Stimulated activated CD4-positive, alpha-beta T cell treated with anti-CD3 and anti-CD28 coated beads, Interleukin-12 subunit alpha, Interleukin-12 subunit beta, amount 100 ng/mL, for 48 hours (primary cell): Measurements from ENCODE around the gene TRIP13.
"Not testable (repeated sequence)": the region's sequence is repeated elsewhere in the genome, so short reads cannot be mapped to it uniquely, and the experiment has no call there.

Experiments
- DNase-seq, 3 donors: peaks; one replicate each; pipeline ENCODE4 v3.0.0-alpha.2; 2020; ENCODE audit warnings: low read depth in 2 of 3, low spot score in 1 of 3

Gene TRIP13

DNA sequence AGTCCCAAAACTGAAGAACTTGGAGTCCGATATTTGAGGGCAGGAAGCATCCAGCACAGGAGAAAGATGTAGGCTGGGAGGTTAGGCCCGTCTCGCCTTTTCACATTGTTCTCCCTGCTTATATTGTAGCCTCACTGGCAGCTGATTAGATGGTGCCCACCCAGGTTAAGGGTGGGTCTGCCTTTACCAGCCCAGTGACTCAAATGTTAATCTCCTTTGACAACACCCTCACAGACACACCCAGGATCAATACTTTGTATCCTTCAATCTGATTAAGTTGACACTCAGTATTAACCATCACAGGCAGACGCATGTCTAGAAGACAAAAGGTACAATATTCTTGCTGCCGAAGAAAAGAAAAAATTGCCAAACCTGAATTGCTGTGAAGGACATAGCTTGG lies 26.0 kb downstream of the TRIP13 start:
- not testable (repeated sequence) for DNase-seq

DNA sequence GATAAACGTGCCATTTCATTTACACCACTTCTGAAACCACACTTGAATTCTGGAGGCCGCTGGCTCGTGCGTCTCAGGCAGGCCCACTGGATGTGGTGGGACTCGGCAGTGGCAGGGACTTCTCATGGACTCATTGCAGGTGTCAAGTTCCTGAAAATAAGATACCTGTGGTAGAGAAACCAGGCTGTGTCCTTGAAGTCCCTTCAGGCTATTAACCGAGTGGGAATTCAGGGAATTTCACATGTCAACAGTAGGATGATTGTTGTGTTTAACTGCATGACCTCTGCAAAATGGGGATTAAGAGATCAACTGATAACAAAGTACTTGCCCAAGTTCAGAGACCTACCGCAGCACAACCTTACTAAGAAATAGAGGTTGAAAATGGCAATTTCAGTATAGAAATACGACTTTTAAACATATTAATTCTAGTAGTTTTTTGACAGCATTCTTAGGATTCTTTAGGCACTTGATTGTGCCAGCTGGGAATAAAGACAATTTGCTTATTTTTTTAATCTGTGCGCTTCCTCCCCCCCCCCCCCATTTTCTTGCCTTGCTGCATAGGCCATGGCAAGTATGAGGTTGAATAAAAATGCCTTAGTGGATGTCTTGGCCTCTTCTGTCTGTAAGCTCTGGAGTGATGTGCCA lies 26.8 kb downstream of the TRIP13 start:
- DNase-seq = no peak

- no peak for DNase-seq
These were observed 27.6 kb downstream of the TRIP13 start for GRCh38 chr5:920321-920720.

DNA sequence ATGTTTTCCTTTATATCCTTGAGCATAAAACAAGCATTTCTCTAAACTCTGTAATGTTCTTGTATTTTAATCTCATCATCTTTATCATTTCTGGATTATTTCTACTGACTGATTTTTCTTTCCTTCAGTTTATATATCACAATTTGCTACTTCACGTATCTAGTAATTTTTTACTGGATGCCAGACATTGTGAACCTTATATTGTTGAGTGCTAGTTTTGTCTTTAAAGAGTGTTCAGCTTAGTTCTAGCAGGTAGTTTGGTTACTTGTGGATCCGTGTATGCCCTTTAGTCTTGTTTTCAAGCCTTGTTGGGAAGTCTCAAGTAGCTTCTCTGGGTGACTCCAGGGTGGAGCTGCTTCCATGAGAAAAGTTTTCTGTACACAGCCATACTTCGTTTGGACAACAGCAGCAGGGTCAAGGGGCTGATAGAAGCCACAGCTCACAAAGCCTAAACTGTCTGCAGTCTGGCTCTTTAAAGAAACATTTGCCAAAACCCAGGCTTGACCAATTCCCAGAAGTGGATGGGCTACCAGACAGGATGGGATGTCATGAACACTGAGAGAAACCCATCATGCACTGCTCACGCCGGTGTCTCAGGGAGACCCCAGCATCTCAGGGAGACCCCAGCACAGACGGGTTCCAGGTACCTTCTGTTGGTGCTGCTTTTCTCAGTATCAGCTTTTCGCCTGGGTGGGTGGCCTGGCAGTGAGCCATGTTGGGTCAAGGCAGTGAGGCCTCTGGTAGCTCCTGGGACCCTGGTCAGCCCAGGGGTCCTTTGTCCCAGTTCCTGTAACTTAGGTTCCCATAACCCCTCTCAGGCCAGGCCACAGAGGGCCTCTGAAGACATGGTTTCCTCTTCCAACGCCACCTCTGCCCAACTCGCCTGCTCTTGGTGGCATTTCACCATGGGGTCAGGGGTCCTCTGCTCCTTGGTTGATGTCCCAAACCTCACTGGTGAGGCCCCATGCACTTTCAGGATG lies 29.1 kb downstream of the TRIP13 start:
- no peak for DNase-seq

DNA sequence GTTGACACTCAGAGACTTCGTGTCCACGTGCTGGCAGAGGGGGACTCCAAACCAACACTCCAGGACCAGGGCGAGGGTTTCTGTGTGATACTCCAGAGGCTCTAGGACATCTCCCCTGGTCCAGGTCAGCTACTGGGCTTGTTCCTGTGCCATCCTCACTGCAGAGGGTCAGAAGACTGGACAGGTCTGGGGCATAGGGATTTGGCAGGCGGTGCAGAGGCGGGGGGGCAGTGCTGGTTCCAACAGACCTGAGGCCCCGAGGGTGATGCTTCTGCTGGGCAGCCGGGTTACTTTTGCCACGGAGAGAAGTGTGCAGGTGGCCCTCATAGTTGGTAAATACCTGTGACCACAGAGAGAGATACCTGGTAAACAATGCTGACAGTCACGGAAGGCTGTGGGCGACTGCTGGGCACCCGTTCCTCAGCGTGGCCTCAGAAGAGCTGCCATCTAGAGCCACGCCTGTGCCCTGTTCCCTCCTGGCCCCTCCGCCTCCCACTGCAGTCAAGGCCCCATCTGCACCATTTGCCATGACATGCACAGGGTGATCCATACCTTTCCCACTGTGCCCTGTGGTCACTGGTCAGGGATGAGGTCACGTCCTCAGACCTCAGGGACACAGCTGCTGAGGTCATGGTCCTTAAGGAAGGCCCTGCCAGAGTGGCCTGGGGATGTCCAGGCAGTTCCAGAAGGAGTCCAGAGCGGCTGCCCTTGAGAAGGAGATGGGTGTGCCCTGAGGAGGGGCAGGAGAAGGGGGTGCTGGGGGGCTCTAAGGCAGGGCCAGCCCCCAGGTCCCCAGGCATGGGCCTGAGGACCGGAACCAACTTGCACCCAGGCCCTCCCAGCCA lies 30.0 kb downstream of the TRIP13 start:
- no peak for DNase-seq

DNA sequence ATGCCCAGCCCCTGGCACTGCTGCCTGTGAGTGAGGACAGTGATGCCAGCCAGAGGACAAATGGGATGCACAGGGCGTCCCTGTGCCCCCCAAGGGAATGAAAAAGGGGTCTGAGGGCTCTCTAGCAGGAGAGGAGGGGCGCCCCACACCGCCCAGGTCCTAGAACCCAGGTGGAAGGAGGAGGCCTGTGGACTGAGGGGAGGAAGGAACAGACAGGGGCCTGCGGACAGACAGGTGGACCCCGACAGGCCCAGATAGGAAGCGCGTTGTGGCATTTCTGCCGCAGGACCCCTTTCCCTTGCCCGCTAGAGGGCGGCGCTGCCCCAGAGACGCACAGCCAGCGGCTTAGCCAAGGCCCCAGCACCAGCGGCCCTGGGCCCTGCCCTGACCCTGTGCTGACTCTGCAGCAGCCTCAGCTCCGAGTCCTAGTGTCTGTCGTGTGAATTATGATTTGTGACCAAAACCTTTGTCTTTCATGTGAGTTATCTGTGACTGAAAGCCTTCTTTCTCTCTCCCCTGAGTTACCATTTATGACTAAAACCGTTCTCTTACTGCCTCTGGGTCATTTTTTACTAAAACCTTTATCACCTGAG lies 30.7 kb downstream of the TRIP13 start:
- DNase-seq = peak; percentile 40 to 60 (median 45)

- DNase-seq = peak in 1 of 3 donors; percentile 15
These were observed 33.9 kb downstream of the TRIP13 start for GRCh38 chr5:926417-927171.

DNA sequence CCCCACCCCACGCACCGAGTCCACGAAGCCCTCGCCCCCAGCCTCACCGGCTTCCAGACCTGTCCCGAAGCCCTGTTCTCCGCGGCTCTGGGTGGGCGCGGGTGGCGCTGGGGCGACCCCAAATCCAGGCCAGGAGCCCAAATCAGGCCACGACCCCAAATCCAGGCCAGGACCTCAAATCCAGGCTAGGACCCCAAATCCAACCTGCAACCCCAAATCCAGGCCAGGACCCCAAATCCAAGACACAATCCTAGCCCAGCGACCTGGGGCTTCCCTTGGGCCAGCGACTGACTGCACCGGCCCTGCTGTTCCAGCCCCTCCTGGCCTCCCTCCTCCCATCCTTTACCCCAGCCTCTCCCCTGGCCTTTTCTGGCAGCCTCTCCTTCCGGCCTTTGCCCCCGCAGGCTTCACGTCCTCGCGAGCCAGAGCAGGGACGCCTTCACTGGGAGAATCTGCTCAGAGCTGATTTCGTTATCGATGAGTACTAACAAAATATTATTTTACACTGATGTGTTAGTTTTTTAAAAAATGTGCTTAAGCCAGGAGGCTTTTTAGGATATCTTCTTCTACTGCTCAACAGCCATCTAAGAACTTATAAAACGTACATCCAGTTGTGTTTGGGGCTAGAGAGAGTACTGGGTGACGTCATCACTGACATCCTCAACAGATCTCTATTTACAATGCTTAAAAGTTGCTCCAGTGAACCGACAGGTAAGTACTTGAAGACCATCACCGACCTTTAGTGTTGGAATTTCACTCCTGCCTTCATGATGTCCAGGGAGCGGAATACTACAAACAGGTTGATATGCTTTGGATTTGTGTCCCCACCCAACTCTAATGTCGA lies 34.7 kb downstream of the TRIP13 start:
- no peak for DNase-seq

DNA sequence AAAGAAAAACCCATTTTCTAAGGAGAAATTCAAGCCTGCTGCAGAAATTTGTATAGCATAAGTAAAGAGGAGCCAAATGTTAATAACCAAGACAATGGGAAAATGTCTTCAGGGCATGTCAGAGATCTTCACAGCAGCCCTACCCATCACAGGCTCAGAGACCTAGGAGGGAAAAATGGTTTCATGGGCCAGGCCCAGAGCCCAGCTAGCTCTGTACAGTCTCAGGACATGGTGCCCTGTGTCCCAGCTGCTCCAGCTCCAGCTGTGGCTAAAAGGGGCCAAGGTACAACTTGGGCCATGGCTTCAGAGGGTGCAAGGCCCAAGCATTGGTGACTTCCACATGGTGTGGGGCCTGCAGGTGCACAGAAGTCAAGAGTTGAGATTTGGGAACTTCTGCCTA lies 36.5 kb downstream of the TRIP13 start:
- not testable (repeated sequence) for DNase-seq

DNA sequence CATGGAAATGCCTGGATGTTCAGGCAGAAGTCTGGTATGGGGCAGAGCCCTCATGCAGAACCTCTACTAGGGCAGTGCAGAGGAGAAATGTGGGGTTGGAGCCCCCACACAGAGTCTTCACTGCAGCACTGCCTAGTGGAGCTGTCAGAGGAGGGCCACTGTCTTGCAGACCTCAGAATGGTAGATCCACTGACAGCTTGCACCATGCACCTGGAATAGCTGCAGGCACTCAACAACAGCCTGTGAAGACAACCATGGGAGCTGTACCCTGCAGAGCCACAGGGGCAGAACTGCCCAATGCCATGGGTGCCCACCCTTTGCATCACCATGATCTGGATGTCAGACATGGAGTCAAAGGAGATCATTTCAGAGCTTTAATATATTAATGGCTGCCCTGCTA lies 36.9 kb downstream of the TRIP13 start:
- DNase-seq = no peak

- no peak for DNase-seq
These were observed 38.2 kb downstream of the TRIP13 start for GRCh38 chr5:930866-931265.

DNA sequence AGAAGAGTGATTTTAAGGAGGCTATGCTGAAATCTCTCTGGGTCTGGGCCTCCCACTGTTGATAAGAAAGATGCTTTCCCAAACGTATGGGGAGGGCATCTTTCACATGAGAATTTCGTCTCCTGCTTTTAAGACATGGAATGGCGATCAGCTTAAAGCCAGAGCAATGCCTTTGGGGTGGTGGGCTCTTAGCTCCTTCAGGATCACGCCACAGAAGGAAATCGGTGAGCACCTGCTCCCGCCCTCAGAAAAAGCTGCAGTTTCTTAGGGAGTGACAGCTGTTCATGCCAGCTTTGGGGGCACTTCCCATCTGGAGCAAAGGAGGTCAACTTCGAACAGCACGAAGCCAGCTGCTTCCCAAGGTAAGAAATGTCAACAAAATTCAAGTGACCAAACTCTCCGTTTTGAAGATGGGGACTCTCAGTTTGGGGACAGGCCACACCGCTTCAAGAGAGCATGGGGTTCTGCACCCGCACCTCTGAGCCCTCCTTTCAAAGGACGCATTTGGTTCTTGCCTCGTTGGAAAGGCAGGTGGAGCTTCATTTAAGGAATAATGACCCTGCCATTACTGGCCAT lies 39.0 kb downstream of the TRIP13 start:
- no peak for DNase-seq

GRCh38 chr5:932151-932627 lies 39.5 kb downstream of the TRIP13 start:
- DNase-seq = no peak

GRCh38 chr5:932628-933250 lies 40.1 kb downstream of the TRIP13 start:
- DNase-seq = no peak

DNA sequence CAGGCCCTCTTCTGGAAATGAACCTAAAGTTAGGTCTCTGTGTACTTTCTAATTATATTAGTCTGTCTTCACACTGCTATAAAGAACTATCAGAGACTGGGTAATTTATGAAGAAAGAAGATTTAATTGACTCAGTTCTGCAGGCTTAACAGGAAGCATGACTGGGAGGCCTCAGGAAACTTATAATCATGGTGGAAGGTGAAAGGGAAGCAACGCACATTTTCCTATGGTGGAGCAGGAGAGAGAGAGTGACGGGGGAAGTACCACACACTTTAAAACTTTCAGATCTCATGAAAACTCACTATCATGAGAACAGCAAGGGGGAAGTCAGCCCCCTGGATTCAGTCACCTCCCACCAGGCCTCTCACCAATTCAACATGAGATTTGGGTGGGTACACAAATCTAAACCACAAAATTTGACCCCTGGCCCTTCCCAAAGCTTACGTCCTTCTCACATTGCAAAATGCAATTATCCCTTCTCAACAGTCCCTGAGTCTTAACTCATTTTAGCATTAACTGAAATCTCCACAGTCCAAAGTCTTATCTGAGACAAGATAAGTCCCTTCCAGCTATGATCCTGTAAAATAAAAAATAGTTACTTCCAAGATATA lies 40.7 kb downstream of the TRIP13 start:
- no peak for DNase-seq

DNA sequence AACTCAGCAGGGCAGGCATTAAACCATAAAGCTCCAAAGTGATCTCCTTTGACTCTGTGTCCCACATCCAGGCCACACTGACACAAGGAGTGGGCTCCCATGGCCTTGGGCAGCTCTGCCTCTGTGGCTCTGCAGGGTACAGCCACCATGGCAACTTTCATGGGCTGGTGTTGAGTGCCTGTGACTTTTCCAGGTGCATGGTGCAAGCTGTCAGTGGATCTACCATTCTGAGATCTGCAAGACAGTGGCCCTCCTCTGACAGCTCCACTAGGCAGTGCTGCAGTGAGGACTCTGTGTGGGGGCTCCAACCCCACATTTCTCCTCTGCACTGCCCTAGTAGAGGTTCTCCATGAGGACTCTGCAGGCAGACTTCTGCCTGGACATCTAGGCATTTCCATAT lies 41.3 kb downstream of the TRIP13 start:
- not testable (repeated sequence) for DNase-seq

DNA sequence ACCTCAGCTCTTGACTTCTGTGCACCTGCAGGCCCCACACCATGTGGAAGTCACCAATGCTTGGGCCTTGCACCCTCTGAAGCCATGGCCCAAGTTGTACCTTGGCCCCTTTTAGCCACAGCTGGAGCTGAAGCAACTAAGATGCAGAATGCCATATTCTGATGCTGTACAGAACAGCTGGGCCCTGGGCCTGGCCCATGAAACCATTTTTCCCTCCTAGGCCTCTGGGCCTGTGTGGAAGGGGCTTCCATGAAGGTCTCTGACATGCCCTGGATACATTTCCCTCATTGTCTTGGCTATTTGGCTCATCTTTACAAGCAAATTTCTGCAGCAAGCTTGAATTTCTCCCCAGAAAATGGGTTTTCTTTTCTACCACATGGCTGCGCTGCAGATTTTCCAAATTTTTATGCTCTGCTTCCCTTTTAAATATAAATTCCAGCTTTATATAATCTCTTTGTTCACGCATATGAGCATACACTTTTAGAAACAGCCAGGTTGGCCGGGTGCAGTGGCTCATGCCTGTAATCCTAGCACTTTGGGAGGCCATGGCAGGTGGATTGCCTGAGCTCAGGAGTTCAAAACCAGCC lies 41.8 kb downstream of the TRIP13 start:
- not testable (repeated sequence) for DNase-seq
